GM18526 (cell line): ENCODE data around the gene ZBTB16.

Experiments used
- POLR2A ChIP-seq: IDR thresholded peaks from 3 replicates; pipeline ENCODE4 v1.6.1; 2011; ENCODE audit not compliant: insufficient read length; ENCODE audit errors: extremely low read depth

Gene ZBTB16

DNA sequence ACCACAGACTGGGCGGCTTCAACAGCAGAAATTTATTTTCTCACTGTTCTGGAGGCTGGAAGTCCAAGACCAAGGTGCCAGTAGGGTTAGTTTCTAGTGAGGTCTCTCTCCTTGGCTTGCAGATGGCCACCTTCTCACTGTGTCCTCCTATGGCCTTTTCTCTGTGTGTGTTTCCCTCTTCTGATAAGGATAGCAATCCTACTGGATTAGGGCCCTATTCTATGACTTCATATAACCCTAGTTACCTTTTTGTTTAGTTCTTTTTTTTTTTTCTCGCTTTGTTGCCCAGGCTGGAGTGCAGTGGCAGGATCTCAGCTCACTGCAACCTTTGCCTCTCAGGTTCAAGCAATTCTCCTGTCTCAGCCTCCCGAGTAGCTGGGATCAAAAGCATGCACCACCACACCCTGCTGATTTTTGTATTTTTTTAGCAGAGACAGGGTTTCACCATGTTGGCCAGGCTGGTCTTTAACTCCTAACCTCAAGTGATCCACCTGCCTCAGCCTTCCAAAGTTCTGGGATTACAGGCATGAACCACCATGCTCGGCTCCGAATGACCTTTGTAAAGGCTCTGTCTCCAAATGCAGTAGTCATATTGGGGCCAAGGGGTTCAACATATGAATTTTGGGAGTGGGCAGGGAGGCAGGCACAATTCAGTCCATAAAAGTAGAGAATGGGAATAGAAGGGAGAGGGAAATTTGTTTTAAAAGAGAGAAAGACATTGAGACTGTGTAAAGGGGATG lies 211.2 kb downstream of the ZBTB16 start:
- TF ChIP-seq POLR2A = no peak

DNA sequence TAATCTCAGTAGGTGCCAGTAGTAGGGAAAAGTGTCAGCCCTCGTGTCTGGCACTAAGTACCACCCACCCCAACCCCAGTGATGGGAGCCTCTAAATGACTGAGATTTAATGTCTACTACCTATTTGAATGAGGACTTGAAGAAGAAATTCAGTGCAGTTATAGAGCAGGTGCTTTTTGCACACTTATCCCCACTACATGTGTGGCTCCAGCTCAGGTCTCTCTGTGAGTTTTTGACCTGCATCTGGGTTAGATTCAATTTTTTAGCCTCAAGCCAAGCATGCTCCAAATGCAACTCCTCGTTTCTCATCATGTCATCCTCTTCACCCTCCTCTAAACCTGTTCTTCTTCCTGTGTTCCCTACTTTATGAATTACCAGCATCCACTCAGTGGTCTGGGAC lies 211.8 kb downstream of the ZBTB16 start:
- no peak for TF ChIP-seq POLR2A

DNA sequence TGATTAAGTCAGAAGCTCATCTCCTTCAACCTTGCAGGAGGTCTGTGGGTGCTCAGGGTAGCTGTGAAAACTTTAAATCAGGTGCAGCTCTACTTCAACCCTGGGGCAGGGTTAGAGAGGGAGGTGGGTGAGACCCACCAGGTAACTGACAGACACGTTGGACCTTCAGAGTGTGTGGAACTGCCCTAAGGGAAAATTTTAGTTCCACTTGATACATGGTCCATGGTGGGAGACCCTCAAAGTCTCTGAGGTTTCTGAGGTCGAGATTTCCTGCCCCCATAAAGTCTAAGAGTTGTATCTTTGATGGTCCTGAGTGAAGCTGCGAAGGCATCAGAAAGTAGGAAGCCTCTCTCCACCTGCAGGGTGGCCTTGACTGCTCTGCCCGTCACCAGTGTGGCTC lies 212.8 kb downstream of the ZBTB16 start:
- TF ChIP-seq POLR2A = no peak

DNA sequence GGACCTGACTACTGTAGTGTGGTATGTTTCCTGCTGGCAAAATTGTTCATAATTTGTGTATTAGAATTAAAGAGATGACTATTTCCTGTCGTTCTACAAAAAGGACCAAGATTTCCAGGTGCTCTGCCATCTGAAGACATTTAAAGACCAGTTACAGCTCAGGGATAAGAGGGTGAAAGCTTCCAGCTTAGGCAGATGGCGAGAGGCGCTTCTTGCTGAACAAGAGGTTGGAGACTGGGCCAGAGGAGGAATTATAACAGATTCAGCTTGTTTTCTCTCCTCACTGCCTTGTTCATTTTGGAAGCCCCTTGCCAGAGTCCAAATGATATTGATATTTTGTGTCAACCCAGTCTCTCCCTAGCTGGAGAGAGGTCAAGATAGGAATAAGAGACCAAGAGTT lies 213.6 kb downstream of the ZBTB16 start:
- no peak for TF ChIP-seq POLR2A

DNA sequence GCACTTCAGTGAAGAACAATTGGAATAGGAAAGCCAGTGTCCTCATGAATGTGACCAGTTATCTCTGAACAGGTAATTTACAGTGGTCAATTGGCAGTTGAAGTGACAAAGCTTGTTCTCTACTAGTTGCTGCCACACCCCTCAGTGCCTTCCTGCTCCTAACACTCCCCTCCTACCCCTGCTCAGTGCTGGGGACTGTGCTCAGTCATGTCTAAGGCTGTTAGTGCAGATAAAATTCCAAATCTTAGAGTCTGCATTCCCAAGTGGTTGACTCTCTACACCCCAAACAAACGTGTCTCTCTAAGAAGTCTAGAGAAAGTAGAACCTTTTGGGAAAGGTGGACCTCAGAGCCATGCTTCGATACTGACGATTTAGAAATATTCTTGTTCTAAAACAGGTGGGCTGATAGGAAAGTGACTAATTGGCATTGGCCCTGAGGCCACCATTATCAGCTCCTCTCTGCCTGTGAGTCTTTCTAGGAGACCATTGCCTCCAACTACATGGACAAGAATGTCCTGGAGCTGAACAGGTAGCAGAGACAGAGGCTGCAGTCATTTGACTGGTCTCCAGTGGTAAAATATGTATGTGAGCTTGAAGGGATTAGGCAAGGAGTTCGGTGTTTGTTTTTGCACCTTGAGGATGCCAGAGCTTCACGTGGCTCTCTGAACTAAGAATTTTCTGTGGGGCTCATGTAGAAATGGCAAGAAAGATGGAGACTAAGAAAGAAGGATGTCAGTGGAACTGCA lies 214.6 kb downstream of the ZBTB16 start:
- no peak for TF ChIP-seq POLR2A

DNA sequence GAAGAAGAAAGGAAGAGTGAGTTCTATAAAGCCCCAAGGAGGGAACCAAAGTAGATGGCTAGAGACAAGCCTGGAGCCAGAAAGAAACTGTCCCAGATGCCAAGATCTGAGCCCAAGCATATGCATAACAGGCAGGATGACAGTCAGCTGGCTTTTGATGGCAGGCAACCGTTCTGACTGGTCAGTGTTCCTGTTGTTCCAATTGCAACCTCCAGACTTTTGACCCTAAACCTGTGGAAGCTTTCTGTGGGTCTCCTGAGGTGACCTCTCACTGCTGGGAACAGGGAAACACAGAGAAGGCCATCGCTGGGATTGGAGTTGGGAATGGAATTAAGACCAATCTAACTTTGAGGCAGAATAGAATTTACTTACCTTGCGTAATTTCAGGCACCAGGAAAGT lies 215.1 kb downstream of the ZBTB16 start:
- no peak for TF ChIP-seq POLR2A

DNA sequence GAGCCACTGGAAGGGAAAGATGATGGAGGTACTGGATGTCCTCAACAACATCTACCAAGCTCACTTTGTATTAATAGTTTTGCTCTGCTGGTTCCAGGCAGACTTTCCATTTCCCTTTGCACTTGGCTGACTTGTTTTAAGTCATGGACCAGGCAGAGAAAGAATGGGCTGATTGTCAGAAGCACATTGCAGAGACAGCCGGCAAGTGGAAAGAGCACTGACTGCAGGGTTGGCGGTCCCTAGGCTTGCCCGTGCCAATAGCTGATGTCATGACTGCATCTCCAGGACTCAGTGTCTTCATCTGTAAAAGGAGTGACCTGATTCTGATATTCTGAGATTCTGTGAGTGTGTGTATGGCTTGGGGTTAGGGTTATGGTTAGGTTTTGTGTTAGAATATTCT lies 215.8 kb downstream of the ZBTB16 start:
- no peak for TF ChIP-seq POLR2A

DNA sequence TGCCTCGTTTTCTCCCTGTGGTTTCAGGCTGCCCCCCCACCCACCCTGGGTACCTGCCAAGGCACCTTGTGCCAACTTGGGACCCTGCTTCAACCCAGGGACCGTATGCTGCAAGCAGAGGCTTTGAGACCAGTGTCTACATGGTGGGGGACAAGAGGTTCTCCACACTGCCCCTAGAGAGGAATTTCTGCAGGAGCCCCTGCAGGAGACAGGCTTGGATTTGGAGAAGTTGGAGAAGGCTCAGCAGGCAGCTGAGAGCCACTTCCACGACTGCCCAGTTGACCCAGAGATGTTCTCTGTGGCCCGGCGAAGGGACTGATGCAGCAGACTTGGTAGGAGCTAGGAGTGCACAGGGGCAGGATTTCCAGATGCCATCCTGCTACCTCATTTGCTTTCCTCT lies 216.6 kb downstream of the ZBTB16 start:
- TF ChIP-seq POLR2A = no peak

DNA sequence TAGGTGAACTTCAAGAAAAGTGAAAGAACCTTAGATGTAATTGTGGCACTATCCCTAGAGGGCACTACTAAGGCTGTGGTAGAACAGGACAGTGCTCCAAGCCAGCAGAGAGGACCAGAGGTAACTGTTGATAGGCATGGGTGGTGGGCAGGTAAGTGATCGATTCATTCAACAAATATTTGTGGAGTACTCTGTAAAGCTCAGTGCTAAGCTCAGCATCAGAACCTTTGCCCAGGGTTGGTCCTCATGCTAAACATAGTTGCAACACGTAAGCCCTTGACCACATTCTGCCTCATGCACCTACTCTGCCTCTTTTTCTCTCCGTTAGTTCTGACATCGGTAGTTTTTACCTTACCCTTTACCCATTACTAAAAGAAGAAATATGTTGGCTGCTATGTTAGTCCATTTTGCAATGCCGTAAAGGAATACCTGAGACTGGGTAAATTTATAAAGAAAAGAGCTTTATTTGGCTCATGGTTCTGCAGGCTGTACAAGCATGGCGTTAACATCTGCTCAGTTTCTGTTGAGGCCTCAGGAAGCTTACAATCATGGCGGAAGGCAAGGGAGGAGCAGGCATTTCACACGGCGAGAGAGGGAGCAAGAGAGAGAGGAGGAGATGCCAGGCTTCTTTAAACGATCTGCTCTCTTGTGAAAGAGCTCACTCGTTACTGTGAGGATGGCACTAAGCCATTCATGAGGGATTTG lies 218.3 kb downstream of the ZBTB16 start:
- no peak for TF ChIP-seq POLR2A

DNA sequence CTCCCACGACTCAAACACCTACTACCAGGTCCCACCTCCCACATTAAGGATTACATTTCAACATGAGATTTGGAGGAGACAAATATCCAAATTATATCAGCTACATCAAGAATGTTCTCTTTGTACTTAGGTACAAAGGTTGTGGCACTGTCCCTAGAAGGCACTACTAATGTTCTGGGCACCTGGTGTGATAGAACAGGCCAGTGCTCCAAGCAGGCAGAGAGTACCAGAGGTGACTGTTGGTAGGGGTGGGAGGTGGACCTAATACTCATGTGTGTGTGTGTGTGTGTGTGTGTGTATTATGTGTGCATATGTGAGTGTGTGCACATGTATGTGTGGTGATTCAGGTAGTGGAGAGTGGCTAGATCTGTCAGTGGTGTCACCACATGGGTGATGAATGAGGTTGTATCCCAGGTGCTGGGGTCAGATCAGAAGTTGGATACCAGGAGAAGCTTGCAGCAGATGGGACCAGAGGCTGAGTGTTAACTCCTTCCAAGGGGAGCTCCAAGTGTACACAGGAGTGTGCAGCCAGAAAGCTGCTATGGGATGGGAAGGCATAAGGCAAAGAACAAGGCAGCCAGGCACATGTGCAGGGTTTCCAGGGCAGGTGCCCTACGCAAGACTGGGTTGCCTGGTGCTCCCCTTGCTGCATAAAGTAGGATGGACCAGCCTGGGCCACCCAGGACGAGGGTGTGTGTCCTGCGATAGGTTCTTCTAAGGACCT lies 219.0 kb downstream of the ZBTB16 start:
- no peak for TF ChIP-seq POLR2A

DNA sequence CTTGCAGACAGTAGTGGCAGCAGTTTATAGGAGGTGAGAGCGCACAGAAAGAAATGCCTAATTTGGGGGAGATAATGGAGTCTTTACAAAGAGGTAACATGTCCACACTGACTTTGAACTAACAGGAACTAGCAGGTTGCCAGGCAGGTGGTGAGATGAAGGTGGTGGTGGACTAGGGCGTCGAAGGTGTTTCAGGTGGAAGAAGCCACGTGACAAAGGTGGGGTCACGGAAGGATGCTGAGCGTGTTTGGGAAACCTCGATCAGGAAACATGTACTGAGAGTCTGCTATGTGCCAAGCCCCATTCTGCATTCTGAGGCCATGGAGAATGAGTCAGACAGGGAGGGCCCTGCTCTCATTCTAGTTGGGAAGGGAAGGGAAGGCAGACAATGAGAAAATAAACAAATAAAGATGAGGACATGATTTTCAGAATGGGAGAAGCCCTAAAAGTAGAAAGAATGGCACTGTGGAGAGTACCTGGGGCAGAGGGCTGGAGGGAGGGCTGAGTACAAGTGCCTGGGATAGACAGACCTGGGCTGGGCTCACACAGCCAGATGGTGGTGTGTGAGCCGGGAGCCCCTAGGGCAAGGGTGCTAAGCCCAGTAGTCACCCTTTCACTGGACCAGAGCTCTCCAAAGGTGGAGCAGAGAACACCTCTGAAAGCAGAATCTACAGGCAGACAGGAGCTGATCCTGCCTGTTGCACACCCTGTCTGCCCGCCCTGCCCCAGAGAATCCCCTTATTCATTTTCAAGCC lies 220.5 kb downstream of the ZBTB16 start:
- no peak for TF ChIP-seq POLR2A

DNA sequence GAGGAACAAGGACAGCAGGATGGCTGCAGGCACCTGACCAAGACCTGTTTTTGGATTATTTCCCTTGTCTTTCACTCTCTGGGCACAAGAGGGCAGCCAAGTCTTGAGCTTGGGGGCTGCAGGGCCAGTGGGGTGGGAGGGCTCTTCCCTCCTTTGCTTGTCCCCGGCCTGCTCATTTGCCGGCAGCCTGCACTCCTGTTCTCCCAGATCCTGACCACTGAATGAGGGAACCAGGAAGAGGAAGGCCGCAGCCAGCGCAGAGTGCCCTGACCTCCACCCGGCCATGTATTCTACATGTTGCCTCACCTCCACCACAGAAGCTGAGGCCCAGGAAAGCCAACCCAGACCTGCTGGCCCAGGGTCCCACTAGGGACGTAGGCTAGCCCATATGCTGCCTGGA lies 221.2 kb downstream of the ZBTB16 start:
- no peak for TF ChIP-seq POLR2A

DNA sequence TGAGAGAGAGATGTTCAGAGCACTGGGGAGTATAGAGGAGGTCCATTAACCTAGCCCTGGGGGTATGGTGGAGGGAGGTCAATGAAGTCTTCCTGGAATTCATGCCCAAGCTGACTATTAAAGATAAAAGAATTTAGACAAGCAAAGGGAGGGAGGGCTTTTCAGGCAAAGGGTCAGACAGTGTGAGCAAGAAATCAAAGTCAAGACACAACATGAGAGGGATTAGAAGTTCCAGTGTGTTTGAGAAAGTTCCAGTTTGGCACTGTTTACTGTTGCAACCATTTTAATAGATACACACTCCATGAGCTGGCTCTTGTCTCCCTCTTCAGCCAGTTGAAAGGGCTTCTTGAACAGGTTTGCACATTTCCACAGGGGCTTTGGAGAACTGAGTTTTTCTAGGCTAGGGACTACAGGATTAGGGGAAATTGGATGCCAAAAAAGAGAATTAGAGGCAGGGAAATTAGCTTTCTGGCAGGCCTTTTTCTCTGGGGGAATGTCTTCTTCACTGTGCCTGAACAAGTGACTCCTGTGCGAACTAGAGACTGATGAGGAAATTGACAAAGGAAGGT lies 222.0 kb downstream of the ZBTB16 start:
- TF ChIP-seq POLR2A = no peak

DNA sequence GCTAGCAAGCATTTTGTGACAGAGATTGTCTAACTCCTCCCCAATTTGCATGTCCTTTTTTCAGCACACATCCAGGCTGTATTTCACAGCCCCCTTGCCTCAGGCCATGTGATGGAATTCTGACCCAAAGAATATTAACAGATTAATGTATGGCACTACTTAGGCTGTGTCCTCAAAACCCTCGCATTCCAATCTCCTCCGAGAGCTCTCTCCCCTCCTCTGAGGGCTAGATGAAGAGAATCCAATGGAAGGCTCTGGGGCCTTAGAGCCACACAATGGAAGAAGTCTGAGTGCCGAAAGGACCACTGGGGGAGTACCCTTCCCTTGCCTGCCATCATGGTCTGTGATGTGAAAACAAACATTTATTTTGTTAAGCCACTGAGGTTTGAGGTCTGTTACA lies 223.0 kb downstream of the ZBTB16 start:
- no peak for TF ChIP-seq POLR2A
